Nucleus accumbens (tissue), 56 donors: ENCODE data around the gene GALM.

Source experiments
- DNase-seq, 56 donors: peaks; one replicate each; lab custom pipeline; 2025; lab: John Stamatoyannopoulos, UW

GALM gene

GRCh38 chr2:38734299-38735058 lies 68.6 kb downstream of the GALM start:
- no peak for DNase-seq

GRCh38 chr2:38735999-38736320 lies 70.0 kb downstream of the GALM start:
- no peak for DNase-seq

- peak in 6 of 56 donors; percentile 6 to 34 (median 15) for DNase-seq
Observed at GRCh38 chr2:38737000-38737698, 71.2 kb downstream of the GALM start.

- no peak for DNase-seq
Observed at GRCh38 chr2:38737925-38738324, 72.0 kb downstream of the GALM start.

GRCh38 chr2:38739524-38739923 lies 73.6 kb downstream of the GALM start:
- DNase-seq: no peak

GRCh38 chr2:38740851-38741731 lies 75.2 kb downstream of the GALM start:
- no peak for DNase-seq

GRCh38 chr2:38742797-38743559 lies 77.1 kb downstream of the GALM start:
- no peak for DNase-seq

GRCh38 chr2:38743672-38744398 lies 77.9 kb downstream of the GALM start:
- DNase-seq: no peak

- no peak for DNase-seq
Observed at GRCh38 chr2:38744399-38744780, 78.5 kb downstream of the GALM start.

GRCh38 chr2:38745267-38745666 lies 79.4 kb downstream of the GALM start:
- DNase-seq: no peak

GRCh38 chr2:38747007-38747424 lies 81.1 kb downstream of the GALM start:
- DNase-seq: no peak

GRCh38 chr2:38747819-38748218 lies 81.9 kb downstream of the GALM start:
- no peak for DNase-seq

- no peak for DNase-seq
Observed at GRCh38 chr2:38748391-38748790, 82.5 kb downstream of the GALM start.

- no peak for DNase-seq
Observed at GRCh38 chr2:38748943-38749804, 83.3 kb downstream of the GALM start.

- peak in 37 of 56 donors; percentile 16 to 70 (median 46) for DNase-seq
Observed at GRCh38 chr2:38750011-38750890, 84.3 kb downstream of the GALM start.

GRCh38 chr2:38750891-38751595 lies 85.1 kb downstream of the GALM start, which contains the start of gene SRSF7:
Gene SRSF7 (minus strand): TSS chr2:38751361. CDS start chr2:38751256, 105 bp downstream.
- DNase-seq: peak; percentile 71 to 98 (median 95)
